Measurements from ENCODE around the gene FREM3. TPM values are rescaled to one million over a fixed set of nuclear protein-coding genes. Genes with fewer than 3 reads are reported as not detected.

FREM3 gene
- total and polyA plus RNA-seq, 2 of the 8 experiments (the other 6 are each of a cell fraction or from before 2014, with no cell fraction given), result 0.03 to 0.11 TPM

GRCh38 chr4:143539670-143540023 is 160.8 kb downstream of the FREM3 start:
- Histone ChIP-seq H2BK12ac (ENCODE audit: low read depth, low read length) (no peak overlapping the region), H3K18ac (ENCODE audit: extremely low read depth, low read length) (no peak overlapping the region), H2AFZ (ENCODE audit: low read length) (no peak overlapping the region), H3K27ac (ENCODE audit: low read depth, low read length) (no peak overlapping the region), H4K5ac (ENCODE audit: insufficient read length, low read depth, low read length) (no peak overlapping the region), H3K4me1 (replicated peaks in 1 of 4; ENCODE audit: control insufficient read depth in 3 of 4, insufficient read depth in 4 of 4, low read length in 3 of 4) (no peaks in the 10 kb centered on the region), H4K8ac (ENCODE audit: extremely low read depth, insufficient read depth, low read length) (no peak overlapping the region), H3K79me2 (ENCODE audit: control insufficient read depth in 1 of 2, insufficient read depth in 2 of 2, low read length in 2 of 2) (peaks cover 0 to 4% of the 10 kb centered on the region in 2 experiments; a peak in 1 of 4 replicates), H3K27me3 (replicated peaks in 1 of 4; ENCODE audit: control insufficient read depth in 3 of 4, extremely low read depth in 1 of 4, insufficient read depth in 3 of 4, low read length in 3 of 4) (no peaks in the 10 kb centered on the region), H4K91ac (replicated peaks; ENCODE audit: insufficient read length, low read length) (no peak overlapping the region), H2BK5ac (ENCODE audit: low read depth, low read length) (no peak overlapping the region), H3K36me3 (ENCODE audit: control insufficient read depth in 2 of 4, insufficient read depth in 4 of 4, low read length in 3 of 4) (peaks cover 32 to 99% (median 78%) of the 10 kb centered on the region in 4 experiments), H2AK5ac (ENCODE audit: low read depth, low read length) (no peak overlapping the region), H2BK15ac (ENCODE audit: low read length) (no peak overlapping the region), H3K4me2 (ENCODE audit: insufficient read depth in 1 of 2, low read depth in 2 of 2, low read length in 2 of 2) (no peak overlapping the region), H3K23ac (ENCODE audit: insufficient read length) (no peak overlapping the region), H2BK120ac (replicated peaks; ENCODE audit: low read depth, low read length) (no peak overlapping the region), H3K9ac (replicated peaks in 1 of 4; ENCODE audit: extremely low read depth in 1 of 4, low read depth in 3 of 4, low read length in 3 of 4) (no peak overlapping the region), H3K9me3 (ENCODE audit: insufficient read depth in 2 of 2, low read depth in 1 of 2, low read length in 1 of 2) (no peaks in the 10 kb centered on the region), H3K79me1 (ENCODE audit: low read depth, low read length) (no peaks in the 10 kb centered on the region), H3K23me2 (ENCODE audit: low read depth, low read length) (no peaks in the 10 kb centered on the region), H3K4ac (replicated peaks; ENCODE audit: insufficient read length, low read depth, low read length) (no peak overlapping the region), H2BK20ac (ENCODE audit: low read length) (no peak overlapping the region), H3K56ac (replicated peaks; ENCODE audit: insufficient read length, low read depth, low read length) (no peak overlapping the region), H4K20me1 (replicated peaks in 1 of 2; ENCODE audit: control insufficient read depth in 1 of 2, insufficient read depth in 2 of 2, low read length in 2 of 2) (peaks cover 0 to 5% of the 10 kb centered on the region in 2 experiments), H3K4me3 (ENCODE audit: extremely low read depth in 1 of 4, insufficient read depth in 2 of 4, low read depth in 3 of 4, low read length in 4 of 4) (no peak overlapping the region), H3K14ac (ENCODE audit: insufficient read length) (no peak overlapping the region)
- DNase-seq (ENCODE audit: low read depth in 1 of 2, low spot score in 2 of 2) (no peak), FAIRE-seq (no peak)
- ChIA-PET CTCF (ENCODE audit: partially characterized antibody) (interaction anchor here (0.5 kb wide), 1 partner anchor 9 kb away, joined by 3 read pairs; no protein-coding TSS in a partner anchor), POLR2A (ENCODE audit: partially characterized antibody) (no interaction called here)
- TF ChIP-seq, protein P1, sequence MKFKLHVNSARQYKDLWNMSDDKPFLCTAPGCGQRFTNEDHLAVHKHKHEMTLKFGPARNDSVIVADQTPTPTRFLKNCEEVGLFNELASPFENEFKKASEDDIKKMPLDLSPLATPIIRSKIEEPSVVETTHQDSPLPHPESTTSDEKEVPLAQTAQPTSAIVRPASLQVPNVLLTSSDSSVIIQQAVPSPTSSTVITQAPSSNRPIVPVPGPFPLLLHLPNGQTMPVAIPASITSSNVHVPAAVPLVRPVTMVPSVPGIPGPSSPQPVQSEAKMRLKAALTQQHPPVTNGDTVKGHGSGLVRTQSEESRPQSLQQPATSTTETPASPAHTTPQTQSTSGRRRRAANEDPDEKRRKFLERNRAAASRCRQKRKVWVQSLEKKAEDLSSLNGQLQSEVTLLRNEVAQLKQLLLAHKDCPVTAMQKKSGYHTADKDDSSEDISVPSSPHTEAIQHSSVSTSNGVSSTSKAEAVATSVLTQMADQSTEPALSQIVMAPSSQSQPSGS (IDR thresholded peaks at IDR 0.05; ENCODE audit: low read length), result no peak
- TF ChIP-seq CBX5 (IDR thresholded peaks at IDR 0.05; ENCODE audit: low read depth, low read length) (no peak), CTBP2 (IDR thresholded peaks at IDR 0.05; ENCODE audit: borderline replicate concordance, insufficient read depth, insufficient read length, low read length) (no peak), HDAC2 (IDR thresholded peaks at IDR 0.05; ENCODE audit: borderline replicate concordance in 1 of 2, low read depth in 2 of 2, low read length in 2 of 2) (no peak), PHF8 (conservative IDR thresholded peaks at IDR 0.05; ENCODE audit: low read depth, low read length) (no peak), RBBP5 (IDR thresholded peaks at IDR 0.05; ENCODE audit: borderline replicate concordance, low read depth, low read length) (no peak), POU5F1 (IDR thresholded peaks at IDR 0.05; ENCODE audit: low read depth, low read length) (no peak)
- WGBS, 2 experiments (ENCODE audit: extremely low coverage in 1 of 2, insufficient coverage in 1 of 2, insufficient read length in 1 of 2, insufficient replicate concordance in 2 of 2, low coverage in 1 of 2, low lambda C conversion rate in 2 of 2, missing lambda C conversion rate in 1 of 2), result 100% methylated on average over 3 of the region's 3 CpGs; no CpG with 5 or more reads in 1 of the 2 experiments
